ENCODE data around the gene LRRC59. TPM values are rescaled to one million over a fixed set of nuclear protein-coding genes. Genes with fewer than 3 reads are reported as not detected.

The LRRC59 gene
- total and polyA plus RNA-seq, 4 donors: 43.8 to 117 (median 79.2) TPM

GRCh38 chr17:50364061-50364458, 33.3 kb downstream of the LRRC59 start:
- no peaks in the 10 kb centered on the region for H3K9me3 ChIP-seq (ENCODE audit: control insufficient read depth in 4 of 4, insufficient read depth in 3 of 4, low read length in 3 of 4)
- 72 to 90% methylated on average over 4 of the region's 4 CpGs for WGBS, 2 donors
- no peak for TF ChIP-seq CTCF (IDR thresholded peaks at IDR 0.05; ENCODE audit: control extremely low read depth, extremely low read depth)
- DNase-seq: no peak
- no peak overlapping the region for H3K4me3 ChIP-seq
- H3K4me1 ChIP-seq (ENCODE audit: control insufficient read depth in 5 of 5, insufficient read depth in 5 of 5, low read length in 5 of 5): peaks cover 0 to 10% (median 0%) of the 10 kb centered on the region in 5 donors
- no peak for ATAC-seq (ENCODE audit: insufficient read depth, low FRiP score)
- H3K36me3 ChIP-seq (ENCODE audit: control insufficient read depth in 4 of 4, insufficient read depth in 4 of 4, low read length in 4 of 4): peaks cover 8 to 44% (median 16%) of the 10 kb centered on the region in 4 donors
- no peak overlapping the region for H3K27ac ChIP-seq (ENCODE audit: low read depth in 1 of 2, low read length in 1 of 2)
- H3K27me3 ChIP-seq (ENCODE audit: control insufficient read depth in 3 of 3, insufficient read depth in 3 of 3, low read length in 2 of 3): no peaks in the 10 kb centered on the region
- no peak overlapping the region for H3K9ac ChIP-seq (ENCODE audit: insufficient read depth in 1 of 2, low read length in 2 of 2)

- peaks cover 8 to 46% (median 15%) of the 10 kb centered on the region in 4 donors for H3K36me3 ChIP-seq (ENCODE audit: control insufficient read depth in 4 of 4, insufficient read depth in 4 of 4, low read length in 4 of 4)
- no peak overlapping the region for H3K9ac ChIP-seq (ENCODE audit: insufficient read depth in 1 of 2, low read length in 2 of 2)
- H3K4me1 ChIP-seq (ENCODE audit: control insufficient read depth in 5 of 5, insufficient read depth in 5 of 5, low read length in 5 of 5): peaks cover 0 to 10% (median 0%) of the 10 kb centered on the region in 5 donors
- no peak overlapping the region for H3K27ac ChIP-seq (ENCODE audit: low read depth in 1 of 2, low read length in 1 of 2)
- no peak for TF ChIP-seq CTCF (IDR thresholded peaks at IDR 0.05; ENCODE audit: control extremely low read depth, extremely low read depth)
- peak; percentile 71 to 80 (median 74) for DNase-seq
- no peaks in the 10 kb centered on the region for H3K9me3 ChIP-seq (ENCODE audit: control insufficient read depth in 4 of 4, insufficient read depth in 3 of 4, low read length in 3 of 4)
- ATAC-seq (ENCODE audit: insufficient read depth, low FRiP score): no peak
- 68 to 72% methylated on average over 8 of the region's 8 CpGs for whole genome bisulfite sequencing, 2 donors
- H3K4me3 ChIP-seq: no peak overlapping the region
- H3K27me3 ChIP-seq (ENCODE audit: control insufficient read depth in 3 of 3, insufficient read depth in 3 of 3, low read length in 2 of 3): no peaks in the 10 kb centered on the region
Measured at GRCh38 chr17:50363217-50364060, 33.9 kb downstream of the LRRC59 start.

- 79 to 86% methylated on average over 7 of the region's 7 CpGs for whole genome bisulfite sequencing, 2 donors
Measured at GRCh38 chr17:50362661-50363060, 34.7 kb downstream of the LRRC59 start.

More at GRCh38 chr17:50362661-50363060, 34.7 kb downstream of the LRRC59 start:
- no peak for TF ChIP-seq CTCF (IDR thresholded peaks at IDR 0.05; ENCODE audit: control extremely low read depth, extremely low read depth)
- ATAC-seq (ENCODE audit: insufficient read depth, low FRiP score): no peak
- H3K36me3 ChIP-seq (ENCODE audit: control insufficient read depth in 4 of 4, insufficient read depth in 4 of 4, low read length in 4 of 4): peaks cover 4 to 46% (median 15%) of the 10 kb centered on the region in 4 donors
- no peak overlapping the region for H3K4me3 ChIP-seq
- no peak overlapping the region for H3K9ac ChIP-seq (ENCODE audit: insufficient read depth in 1 of 2, low read length in 2 of 2)
- no peak overlapping the region for H3K27ac ChIP-seq (ENCODE audit: low read depth in 1 of 2, low read length in 1 of 2)
- H3K4me1 ChIP-seq (ENCODE audit: control insufficient read depth in 5 of 5, insufficient read depth in 5 of 5, low read length in 5 of 5): peaks cover 0 to 10% (median 0%) of the 10 kb centered on the region in 5 donors
- no peak for DNase-seq
- no peaks in the 10 kb centered on the region for H3K9me3 ChIP-seq (ENCODE audit: control insufficient read depth in 4 of 4, insufficient read depth in 3 of 4, low read length in 3 of 4)
- H3K27me3 ChIP-seq (ENCODE audit: control insufficient read depth in 3 of 3, insufficient read depth in 3 of 3, low read length in 2 of 3): no peaks in the 10 kb centered on the region
